OCI-LY1 (cell line): ENCODE measurements around the gene MRGPRD.

ENCODE experiments used
- EZH2 ChIP-seq: fragments of 200-600 bp; sonication (generic), shearing (Covaris generic); IDR thresholded peaks from 2 replicates; pipeline ENCODE4 v1.8.0; 2017; ENCODE audit warnings: borderline replicate concordance, mixed run types, mild to moderate bottlenecking, antibody characterized with exemption, low read length, moderate library complexity, mixed read lengths
- TF ChIP-seq, protein P1 (sequence below): fragments of 200-600 bp; sonication (generic), shearing (Covaris generic); IDR thresholded peaks from 2 replicates; pipeline ENCODE4 v1.5.1; 2017; ENCODE audit warnings: mild to moderate bottlenecking, antibody characterized with exemption, low read length, moderate library complexity, mixed read lengths

- TF ChIP-seq, protein P1, sequence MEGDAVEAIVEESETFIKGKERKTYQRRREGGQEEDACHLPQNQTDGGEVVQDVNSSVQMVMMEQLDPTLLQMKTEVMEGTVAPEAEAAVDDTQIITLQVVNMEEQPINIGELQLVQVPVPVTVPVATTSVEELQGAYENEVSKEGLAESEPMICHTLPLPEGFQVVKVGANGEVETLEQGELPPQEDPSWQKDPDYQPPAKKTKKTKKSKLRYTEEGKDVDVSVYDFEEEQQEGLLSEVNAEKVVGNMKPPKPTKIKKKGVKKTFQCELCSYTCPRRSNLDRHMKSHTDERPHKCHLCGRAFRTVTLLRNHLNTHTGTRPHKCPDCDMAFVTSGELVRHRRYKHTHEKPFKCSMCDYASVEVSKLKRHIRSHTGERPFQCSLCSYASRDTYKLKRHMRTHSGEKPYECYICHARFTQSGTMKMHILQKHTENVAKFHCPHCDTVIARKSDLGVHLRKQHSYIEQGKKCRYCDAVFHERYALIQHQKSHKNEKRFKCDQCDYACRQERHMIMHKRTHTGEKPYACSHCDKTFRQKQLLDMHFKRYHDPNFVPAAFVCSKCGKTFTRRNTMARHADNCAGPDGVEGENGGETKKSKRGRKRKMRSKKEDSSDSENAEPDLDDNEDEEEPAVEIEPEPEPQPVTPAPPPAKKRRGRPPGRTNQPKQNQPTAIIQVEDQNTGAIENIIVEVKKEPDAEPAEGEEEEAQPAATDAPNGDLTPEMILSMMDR: no peak
- TF ChIP-seq EZH2: no peak
These were observed 45.0 kb downstream of the MRGPRD start for GRCh38 chr11:68935516-68936357.
